GM23338 (cell line): Measurements from ENCODE around the gene CCDC85B. TPM values are rescaled to one million over a fixed set of nuclear protein-coding genes. Genes with fewer than 3 reads are reported as not detected.

Source experiments
- ATAC-seq: fragments of 200-7000 bp; cut with Tn5 transposase; 3 replicates; pipeline ENCODE4 v1.9.1; 2020
- DNase-seq: peaks from one replicate; pipeline ENCODE4 v3.0.0-alpha.2; 2015; ENCODE audit warnings: low spot score
- H2AFZ ChIP-seq: fragments of 200-600 bp; sonication (generic); 2 replicates; pipeline ENCODE4 v1.8.0; 2016; ENCODE audit warnings: antibody characterized with exemption, mild to moderate bottlenecking, moderate library complexity
- H3F3A ChIP-seq: fragments of 200-600 bp; sonication (generic); replicated peaks from 2 replicates; pipeline ENCODE4 v1.8.0; 2017; ENCODE audit warnings: antibody characterized with exemption, mixed run types, low read depth
- H3K27ac ChIP-seq: fragments of 200-600 bp; sonication (generic); 2 replicates; pipeline ENCODE4 v1.6.1; 2016; ENCODE audit warnings: low read depth
- H3K27me3 ChIP-seq: fragments of 200-600 bp; sonication (generic); 2 replicates; pipeline ENCODE4 v1.8.0; 2016; ENCODE audit warnings: mild to moderate bottlenecking, mixed run types, moderate library complexity; ENCODE audit not compliant: insufficient read depth
- H3K36me3 ChIP-seq: fragments of 200-600 bp; sonication (generic); 2 replicates; pipeline ENCODE4 v1.8.0; 2016; ENCODE audit warnings: mild to moderate bottlenecking; ENCODE audit not compliant: insufficient read depth
- H3K4me1 ChIP-seq: fragments of 200-600 bp; sonication (generic); 2 replicates; pipeline ENCODE4 v1.8.0; 2016; ENCODE audit warnings: mild to moderate bottlenecking, moderate library complexity; ENCODE audit not compliant: insufficient read depth
- H3K4me2 ChIP-seq: fragments of 200-600 bp; sonication (generic); 2 replicates; pipeline ENCODE4 v1.7.1; 2017; ENCODE audit warnings: mixed run types
- H3K4me3 ChIP-seq: fragments of 200-600 bp; sonication (generic); 2 replicates; pipeline ENCODE4 v1.6.1; 2016; ENCODE audit warnings: mixed run types
- H3K79me2 ChIP-seq: fragments of 200-600 bp; sonication (generic); replicated peaks from 2 replicates; pipeline ENCODE4 v1.8.0; 2017; ENCODE audit warnings: mild to moderate bottlenecking; ENCODE audit not compliant: insufficient read depth
- H3K9me2 ChIP-seq: fragments of 200-600 bp; sonication (generic); 2 replicates; pipeline ENCODE4 v1.8.0; 2017; ENCODE audit not compliant: insufficient read depth
- H4K20me1 ChIP-seq: fragments of 200-600 bp; sonication (generic); replicated peaks from 2 replicates; pipeline ENCODE4 v1.8.0; 2017; ENCODE audit warnings: mild to moderate bottlenecking; ENCODE audit not compliant: insufficient read depth
- H3K27ac Mint-ChIP-seq: 2 replicates; pipeline ENCODE4 v1.8.0; 2020; ENCODE audit warnings: inconsistent platforms, mild to moderate bottlenecking, moderate library complexity, mixed read lengths
- H3K27me3 Mint-ChIP-seq: 3 replicates; pipeline ENCODE4 v1.8.0; 2022; ENCODE audit warnings: low read depth, mild to moderate bottlenecking, moderate library complexity, mixed read lengths, inconsistent platforms; ENCODE audit not compliant: insufficient read depth, poor library complexity
- H3K36me3 Mint-ChIP-seq: 3 replicates; pipeline ENCODE4 v1.8.0; 2021; ENCODE audit warnings: low read depth, mild to moderate bottlenecking, inconsistent platforms, moderate library complexity, mixed read lengths
- H3K4me1 Mint-ChIP-seq: 3 replicates; pipeline ENCODE4 v1.8.0; 2020; ENCODE audit warnings: mild to moderate bottlenecking, inconsistent platforms, mixed read lengths
- H3K4me3 Mint-ChIP-seq: 3 replicates; pipeline ENCODE4 v1.8.0; 2021; ENCODE audit warnings: moderate library complexity, mild to moderate bottlenecking, inconsistent platforms, mixed read lengths
- H3K9me3 Mint-ChIP-seq: 3 replicates; pipeline ENCODE4 v1.8.0; 2020; ENCODE audit warnings: moderate library complexity, mild to moderate bottlenecking, inconsistent platforms, mixed read lengths
- CREB1 ChIP-seq: fragments of 250-450 bp; sonication (Bioruptor Pico); IDR thresholded peaks from 2 replicates; pipeline ENCODE4 v1.5.0; 2020; ENCODE audit warnings: low read depth, mild to moderate bottlenecking, moderate library complexity
- EZH2 ChIP-seq: fragments of 200-600 bp; sonication (generic); IDR thresholded peaks from one replicate; pipeline ENCODE4 v1.8.0; 2017; ENCODE audit warnings: antibody characterized with exemption, mild to moderate bottlenecking, low read depth; ENCODE audit not compliant: unreplicated experiment
- EZH2phosphoT487 ChIP-seq: fragments of 200-600 bp; sonication (generic); IDR thresholded peaks from one replicate; pipeline ENCODE4 v1.8.1; 2018; ENCODE audit warnings: antibody characterized with exemption; ENCODE audit not compliant: unreplicated experiment
- JUNB ChIP-seq: IDR thresholded peaks from one replicate; pipeline ENCODE4 v1.6.1; 2016; ENCODE audit warnings: antibody characterized with exemption; ENCODE audit not compliant: unreplicated experiment
- NANOG ChIP-seq: IDR thresholded peaks from 2 replicates; pipeline ENCODE4 v1.6.1; 2016; ENCODE audit warnings: antibody characterized with exemption, borderline replicate concordance
- POLR2AphosphoS5 ChIP-seq: IDR thresholded peaks from 2 replicates; pipeline ENCODE4 v1.6.1; 2016; ENCODE audit warnings: antibody characterized with exemption, low read depth
- STAT1 ChIP-seq: IDR thresholded peaks from one replicate; pipeline ENCODE4 v1.6.1; 2016; ENCODE audit warnings: antibody characterized with exemption; ENCODE audit not compliant: unreplicated experiment
- ZNF114 ChIP-seq: fragments of 250-450 bp; sonication (Bioruptor Pico); IDR thresholded peaks from 2 replicates; pipeline ENCODE4 v1.5.0; 2020; ENCODE audit warnings: mild to moderate bottlenecking, moderate library complexity
- ZNF331 ChIP-seq: fragments of 250-450 bp; sonication (Bioruptor Pico); IDR thresholded peaks from 2 replicates; pipeline ENCODE4 v1.5.0; 2020; ENCODE audit warnings: low read depth, mild to moderate bottlenecking, moderate library complexity
- polyA plus RNA-seq: library from polyadenylated mRNA; unstranded; fragments of >200 nt; fragmentation: Nextera tagmentation; extraction: Ambion mirVana; gene quantifications from 2 replicates; pipeline ENCODE4 v1.2.1, GENCODE V29; 2016
- total RNA-seq: library from RNA; depleted of rRNA; stranded (reverse); fragments of >200 nt; shearing (Covaris generic); gene quantifications from 2 replicates; pipeline ENCODE4 v1.2.3, GENCODE V29; 2014
- TF ChIP-seq, protein P1 (sequence below), 2 experiments: fragments of 200-600 bp in 1 of 2; sonication (generic) in 1 of 2; conservative IDR thresholded peaks; 2 replicates each; pipeline versions ENCODE4 v1.5.1 to v1.6.1; 2016 to 2017; ENCODE audit warnings: antibody characterized with exemption in 2 of 2, low read depth in 2 of 2, mild to moderate bottlenecking in 2 of 2, moderate library complexity in 1 of 2
- TF ChIP-seq, protein P2 (sequence below): IDR thresholded peaks from 2 replicates; pipeline ENCODE4 v1.6.1; 2016; ENCODE audit warnings: antibody characterized with exemption
- TF ChIP-seq, protein P3 (sequence below): fragments of 250-450 bp; sonication (Bioruptor Pico); IDR thresholded peaks from 2 replicates; pipeline ENCODE4 v1.5.0; 2020; ENCODE audit warnings: mild to moderate bottlenecking, moderate library complexity
- TF ChIP-seq, protein P4 (sequence below): IDR thresholded peaks from one replicate; pipeline ENCODE4 v1.6.1; 2018; ENCODE audit warnings: antibody characterized with exemption; ENCODE audit not compliant: unreplicated experiment

Gene CCDC85B
- total and polyA plus RNA-seq, 2 experiments from 2014 or later = 54.5 to 66.3 TPM

DNA sequence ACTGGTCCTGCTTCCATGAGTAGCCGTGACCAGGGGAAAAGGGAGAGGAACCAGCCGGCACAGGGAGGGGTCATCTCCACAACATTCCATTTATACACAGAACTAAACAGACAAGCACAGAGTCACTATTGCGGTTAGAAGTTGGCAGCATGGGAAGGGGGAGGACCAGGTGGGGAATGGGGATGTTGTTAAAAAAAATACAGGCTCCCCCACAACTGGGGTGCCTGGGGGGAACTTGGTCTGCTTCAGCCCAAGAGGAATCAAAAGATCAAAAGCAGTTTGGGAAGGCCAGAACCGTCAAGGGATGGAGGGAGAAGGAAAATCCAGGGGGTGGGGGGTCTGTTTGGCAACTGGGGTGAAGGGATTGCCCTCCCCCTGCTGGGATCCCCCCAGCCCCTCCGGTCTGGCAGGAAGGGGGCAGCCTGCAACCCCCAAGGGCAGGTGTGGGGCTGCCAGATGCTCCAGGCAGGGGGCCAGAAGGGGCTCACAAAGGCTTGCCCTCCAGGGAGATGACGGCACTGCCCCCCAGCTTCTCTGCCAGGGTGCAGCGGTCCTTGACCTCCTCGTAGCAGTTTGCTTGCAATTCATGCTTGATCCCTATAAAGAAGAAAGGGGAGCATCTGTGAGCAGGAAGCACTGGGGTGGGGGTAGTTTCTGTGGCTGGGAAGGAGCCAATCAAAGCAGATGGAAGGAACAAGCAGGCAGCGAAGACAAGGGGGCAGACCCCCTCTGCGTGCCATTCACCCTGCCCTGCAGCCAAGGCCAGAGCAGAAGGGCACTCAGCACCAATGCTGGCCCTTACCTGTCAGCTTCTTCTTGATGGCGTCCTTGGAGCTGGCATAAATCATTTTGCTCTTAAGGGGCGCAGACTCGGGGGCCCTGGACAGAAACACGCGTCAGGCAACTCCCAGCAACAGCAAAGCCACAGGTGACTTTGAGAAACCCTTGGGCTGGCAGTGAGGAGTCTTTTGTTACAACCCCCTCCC is 35.3 kb upstream of the CCDC85B start:
- Histone ChIP-seq H3K36me3 (peaks cover 28% of the 10 kb centered on the region), H4K20me1 (peaks cover 33% of the 10 kb centered on the region), H3K79me2 (peaks cover 39% of the 10 kb centered on the region), H3K9me2 (no peaks in the 10 kb centered on the region), H3K27ac (0 out of 2 replicates have a peak overlapping the region, but pooled peaks have one; percentile 74), H3K4me3 (no peak overlapping the region; the same call in 1 of the 2 replicates), H3K27me3 (no peaks in the 10 kb centered on the region), H2AFZ (no peak overlapping the region), H3K4me2 (no peak overlapping the region), H3K4me1 (peaks cover 3% of the 10 kb centered on the region; the same call in 1 of the 2 replicates), H3F3A (peaks cover 63% of the 10 kb centered on the region)
- no peak for ATAC-seq
- H3K36me3 Mint-ChIP-seq = peaks cover 64% of the 10 kb centered on the region
- H3K27me3 Mint-ChIP-seq = peaks cover 60% of the 10 kb centered on the region
- TF ChIP-seq NANOG (no peak), JUNB (no peak), EZH2 (no peak), ZNF114 (no peak), POLR2AphosphoS5 (no peak), EZH2phosphoT487 (no peak), CREB1 (no peak), ZNF331 (no peak), STAT1 (no peak)
- TF ChIP-seq, protein P1, sequence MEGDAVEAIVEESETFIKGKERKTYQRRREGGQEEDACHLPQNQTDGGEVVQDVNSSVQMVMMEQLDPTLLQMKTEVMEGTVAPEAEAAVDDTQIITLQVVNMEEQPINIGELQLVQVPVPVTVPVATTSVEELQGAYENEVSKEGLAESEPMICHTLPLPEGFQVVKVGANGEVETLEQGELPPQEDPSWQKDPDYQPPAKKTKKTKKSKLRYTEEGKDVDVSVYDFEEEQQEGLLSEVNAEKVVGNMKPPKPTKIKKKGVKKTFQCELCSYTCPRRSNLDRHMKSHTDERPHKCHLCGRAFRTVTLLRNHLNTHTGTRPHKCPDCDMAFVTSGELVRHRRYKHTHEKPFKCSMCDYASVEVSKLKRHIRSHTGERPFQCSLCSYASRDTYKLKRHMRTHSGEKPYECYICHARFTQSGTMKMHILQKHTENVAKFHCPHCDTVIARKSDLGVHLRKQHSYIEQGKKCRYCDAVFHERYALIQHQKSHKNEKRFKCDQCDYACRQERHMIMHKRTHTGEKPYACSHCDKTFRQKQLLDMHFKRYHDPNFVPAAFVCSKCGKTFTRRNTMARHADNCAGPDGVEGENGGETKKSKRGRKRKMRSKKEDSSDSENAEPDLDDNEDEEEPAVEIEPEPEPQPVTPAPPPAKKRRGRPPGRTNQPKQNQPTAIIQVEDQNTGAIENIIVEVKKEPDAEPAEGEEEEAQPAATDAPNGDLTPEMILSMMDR (conservative IDR thresholded peaks at IDR 0.05; ENCODE audit: low read depth in 2 of 2) = no peak
- TF ChIP-seq, protein P2, sequence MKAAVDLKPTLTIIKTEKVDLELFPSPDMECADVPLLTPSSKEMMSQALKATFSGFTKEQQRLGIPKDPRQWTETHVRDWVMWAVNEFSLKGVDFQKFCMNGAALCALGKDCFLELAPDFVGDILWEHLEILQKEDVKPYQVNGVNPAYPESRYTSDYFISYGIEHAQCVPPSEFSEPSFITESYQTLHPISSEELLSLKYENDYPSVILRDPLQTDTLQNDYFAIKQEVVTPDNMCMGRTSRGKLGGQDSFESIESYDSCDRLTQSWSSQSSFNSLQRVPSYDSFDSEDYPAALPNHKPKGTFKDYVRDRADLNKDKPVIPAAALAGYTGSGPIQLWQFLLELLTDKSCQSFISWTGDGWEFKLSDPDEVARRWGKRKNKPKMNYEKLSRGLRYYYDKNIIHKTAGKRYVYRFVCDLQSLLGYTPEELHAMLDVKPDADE = no peak
- TF ChIP-seq, protein P3, sequence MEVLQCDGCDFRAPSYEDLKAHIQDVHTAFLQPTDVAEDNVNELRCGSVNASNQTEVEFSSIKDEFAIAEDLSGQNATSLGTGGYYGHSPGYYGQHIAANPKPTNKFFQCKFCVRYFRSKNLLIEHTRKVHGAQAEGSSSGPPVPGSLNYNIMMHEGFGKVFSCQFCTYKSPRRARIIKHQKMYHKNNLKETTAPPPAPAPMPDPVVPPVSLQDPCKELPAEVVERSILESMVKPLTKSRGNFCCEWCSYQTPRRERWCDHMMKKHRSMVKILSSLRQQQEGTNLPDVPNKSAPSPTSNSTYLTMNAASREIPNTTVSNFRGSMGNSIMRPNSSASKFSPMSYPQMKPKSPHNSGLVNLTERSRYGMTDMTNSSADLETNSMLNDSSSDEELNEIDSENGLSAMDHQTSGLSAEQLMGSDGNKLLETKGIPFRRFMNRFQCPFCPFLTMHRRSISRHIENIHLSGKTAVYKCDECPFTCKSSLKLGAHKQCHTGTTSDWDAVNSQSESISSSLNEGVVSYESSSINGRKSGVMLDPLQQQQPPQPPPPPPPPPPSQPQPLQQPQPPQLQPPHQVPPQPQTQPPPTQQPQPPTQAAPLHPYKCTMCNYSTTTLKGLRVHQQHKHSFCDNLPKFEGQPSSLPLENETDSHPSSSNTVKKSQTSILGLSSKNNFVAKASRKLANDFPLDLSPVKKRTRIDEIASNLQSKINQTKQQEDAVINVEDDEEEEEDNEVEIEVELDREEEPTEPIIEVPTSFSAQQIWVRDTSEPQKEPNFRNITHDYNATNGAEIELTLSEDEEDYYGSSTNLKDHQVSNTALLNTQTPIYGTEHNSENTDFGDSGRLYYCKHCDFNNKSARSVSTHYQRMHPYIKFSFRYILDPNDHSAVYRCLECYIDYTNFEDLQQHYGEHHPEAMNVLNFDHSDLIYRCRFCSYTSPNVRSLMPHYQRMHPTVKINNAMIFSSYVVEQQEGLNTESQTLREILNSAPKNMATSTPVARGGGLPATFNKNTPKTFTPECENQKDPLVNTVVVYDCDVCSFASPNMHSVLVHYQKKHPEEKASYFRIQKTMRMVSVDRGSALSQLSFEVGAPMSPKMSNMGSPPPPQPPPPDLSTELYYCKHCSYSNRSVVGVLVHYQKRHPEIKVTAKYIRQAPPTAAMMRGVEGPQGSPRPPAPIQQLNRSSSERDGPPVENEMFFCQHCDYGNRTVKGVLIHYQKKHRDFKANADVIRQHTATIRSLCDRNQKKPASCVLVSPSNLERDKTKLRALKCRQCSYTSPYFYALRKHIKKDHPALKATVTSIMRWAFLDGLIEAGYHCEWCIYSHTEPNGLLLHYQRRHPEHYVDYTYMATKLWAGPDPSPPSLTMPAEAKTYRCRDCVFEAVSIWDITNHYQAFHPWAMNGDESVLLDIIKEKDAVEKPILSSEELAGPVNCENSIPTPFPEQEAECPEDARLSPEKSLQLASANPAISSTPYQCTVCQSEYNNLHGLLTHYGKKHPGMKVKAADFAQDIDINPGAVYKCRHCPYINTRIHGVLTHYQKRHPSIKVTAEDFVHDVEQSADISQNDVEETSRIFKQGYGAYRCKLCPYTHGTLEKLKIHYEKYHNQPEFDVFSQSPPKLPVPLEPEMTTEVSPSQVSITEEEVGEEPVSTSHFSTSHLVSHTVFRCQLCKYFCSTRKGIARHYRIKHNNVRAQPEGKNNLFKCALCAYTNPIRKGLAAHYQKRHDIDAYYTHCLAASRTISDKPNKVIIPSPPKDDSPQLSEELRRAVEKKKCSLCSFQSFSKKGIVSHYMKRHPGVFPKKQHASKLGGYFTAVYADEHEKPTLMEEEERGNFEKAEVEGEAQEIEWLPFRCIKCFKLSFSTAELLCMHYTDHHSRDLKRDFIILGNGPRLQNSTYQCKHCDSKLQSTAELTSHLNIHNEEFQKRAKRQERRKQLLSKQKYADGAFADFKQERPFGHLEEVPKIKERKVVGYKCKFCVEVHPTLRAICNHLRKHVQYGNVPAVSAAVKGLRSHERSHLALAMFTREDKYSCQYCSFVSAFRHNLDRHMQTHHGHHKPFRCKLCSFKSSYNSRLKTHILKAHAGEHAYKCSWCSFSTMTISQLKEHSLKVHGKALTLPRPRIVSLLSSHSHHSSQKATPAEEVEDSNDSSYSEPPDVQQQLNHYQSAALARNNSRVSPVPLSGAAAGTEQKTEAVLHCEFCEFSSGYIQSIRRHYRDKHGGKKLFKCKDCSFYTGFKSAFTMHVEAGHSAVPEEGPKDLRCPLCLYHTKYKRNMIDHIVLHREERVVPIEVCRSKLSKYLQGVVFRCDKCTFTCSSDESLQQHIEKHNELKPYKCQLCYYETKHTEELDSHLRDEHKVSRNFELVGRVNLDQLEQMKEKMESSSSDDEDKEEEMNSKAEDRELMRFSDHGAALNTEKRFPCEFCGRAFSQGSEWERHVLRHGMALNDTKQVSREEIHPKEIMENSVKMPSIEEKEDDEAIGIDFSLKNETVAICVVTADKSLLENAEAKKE = no peak
- TF ChIP-seq, protein P4, sequence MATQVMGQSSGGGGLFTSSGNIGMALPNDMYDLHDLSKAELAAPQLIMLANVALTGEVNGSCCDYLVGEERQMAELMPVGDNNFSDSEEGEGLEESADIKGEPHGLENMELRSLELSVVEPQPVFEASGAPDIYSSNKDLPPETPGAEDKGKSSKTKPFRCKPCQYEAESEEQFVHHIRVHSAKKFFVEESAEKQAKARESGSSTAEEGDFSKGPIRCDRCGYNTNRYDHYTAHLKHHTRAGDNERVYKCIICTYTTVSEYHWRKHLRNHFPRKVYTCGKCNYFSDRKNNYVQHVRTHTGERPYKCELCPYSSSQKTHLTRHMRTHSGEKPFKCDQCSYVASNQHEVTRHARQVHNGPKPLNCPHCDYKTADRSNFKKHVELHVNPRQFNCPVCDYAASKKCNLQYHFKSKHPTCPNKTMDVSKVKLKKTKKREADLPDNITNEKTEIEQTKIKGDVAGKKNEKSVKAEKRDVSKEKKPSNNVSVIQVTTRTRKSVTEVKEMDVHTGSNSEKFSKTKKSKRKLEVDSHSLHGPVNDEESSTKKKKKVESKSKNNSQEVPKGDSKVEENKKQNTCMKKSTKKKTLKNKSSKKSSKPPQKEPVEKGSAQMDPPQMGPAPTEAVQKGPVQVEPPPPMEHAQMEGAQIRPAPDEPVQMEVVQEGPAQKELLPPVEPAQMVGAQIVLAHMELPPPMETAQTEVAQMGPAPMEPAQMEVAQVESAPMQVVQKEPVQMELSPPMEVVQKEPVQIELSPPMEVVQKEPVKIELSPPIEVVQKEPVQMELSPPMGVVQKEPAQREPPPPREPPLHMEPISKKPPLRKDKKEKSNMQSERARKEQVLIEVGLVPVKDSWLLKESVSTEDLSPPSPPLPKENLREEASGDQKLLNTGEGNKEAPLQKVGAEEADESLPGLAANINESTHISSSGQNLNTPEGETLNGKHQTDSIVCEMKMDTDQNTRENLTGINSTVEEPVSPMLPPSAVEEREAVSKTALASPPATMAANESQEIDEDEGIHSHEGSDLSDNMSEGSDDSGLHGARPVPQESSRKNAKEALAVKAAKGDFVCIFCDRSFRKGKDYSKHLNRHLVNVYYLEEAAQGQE = no peak
- no peak for DNase-seq
- H3K4me3 Mint-ChIP-seq = peak overlapping the region; percentile 90
- H3K4me1 Mint-ChIP-seq = peaks cover 25% of the 10 kb centered on the region
- peaks cover 16% of the 10 kb centered on the region for H3K9me3 Mint-ChIP-seq
- H3K27ac Mint-ChIP-seq = no peak overlapping the region; the same call in 1 of the 2 replicates
